ENCODE data around the gene KPNB1. TPM values are rescaled to one million over a fixed set of nuclear protein-coding genes. Genes with fewer than 3 reads are reported as not detected.

The KPNB1 gene
- total RNA-seq, 1 experiment from 2014 or later, result 967 TPM

DNA sequence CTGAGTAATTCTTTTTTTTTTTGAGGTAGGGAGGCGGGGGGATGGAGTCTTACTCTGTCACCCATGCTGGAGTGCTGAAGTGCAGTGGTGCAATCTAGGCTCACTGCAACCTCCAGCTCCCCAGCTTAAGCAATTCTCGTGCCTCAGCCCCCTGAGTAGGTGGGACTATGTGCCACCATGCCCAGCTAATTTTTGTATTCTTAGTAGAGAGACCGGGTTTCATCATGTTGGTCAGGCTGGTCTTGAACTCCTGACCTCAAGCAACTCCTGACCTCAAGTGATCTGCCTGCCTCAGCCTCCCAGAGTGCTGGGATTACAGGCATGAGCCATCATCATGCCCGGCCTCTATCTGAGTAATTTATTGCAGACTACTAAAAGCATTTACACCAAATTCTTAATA is 19.4 kb downstream of the KPNB1 start:
- CTCF ChIA-PET, result no interaction called here
- no peaks in the 10 kb centered on the region for H3K4me1 Mint-ChIP-seq (ENCODE audit: low read depth, unreplicated experiment)

GRCh38 chr17:47670064-47670463 is 20.3 kb downstream of the KPNB1 start:
- H3K27ac Mint-ChIP-seq (ENCODE audit: unreplicated experiment), result peak overlapping the region; percentile 1

More for the DNA sequence above, 19.4 kb downstream of the KPNB1 start:
- no peaks in the 10 kb centered on the region for H3K27me3 ChIP-seq (replicated peaks; ENCODE audit: control insufficient read depth, insufficient read depth, low read length)
- no peak overlapping the region for H3K4me3 Mint-ChIP-seq (ENCODE audit: unreplicated experiment)
- DNase-seq, result no peak
- H3K36me3 Mint-ChIP-seq (ENCODE audit: insufficient read depth, unreplicated experiment), result peaks cover 100% of the 10 kb centered on the region
- no peak overlapping the region for H3K4me3 ChIP-seq (ENCODE audit: low read depth, low read length)
- POLR2A ChIA-PET, result no interaction called here
- no peak overlapping the region for H3K27ac Mint-ChIP-seq (ENCODE audit: unreplicated experiment)
- H3K9me3 Mint-ChIP-seq (ENCODE audit: unreplicated experiment), result no peaks in the 10 kb centered on the region
- BruUV-seq (replicated peaks), result no TSS peak
- TF ChIP-seq, protein P1, sequence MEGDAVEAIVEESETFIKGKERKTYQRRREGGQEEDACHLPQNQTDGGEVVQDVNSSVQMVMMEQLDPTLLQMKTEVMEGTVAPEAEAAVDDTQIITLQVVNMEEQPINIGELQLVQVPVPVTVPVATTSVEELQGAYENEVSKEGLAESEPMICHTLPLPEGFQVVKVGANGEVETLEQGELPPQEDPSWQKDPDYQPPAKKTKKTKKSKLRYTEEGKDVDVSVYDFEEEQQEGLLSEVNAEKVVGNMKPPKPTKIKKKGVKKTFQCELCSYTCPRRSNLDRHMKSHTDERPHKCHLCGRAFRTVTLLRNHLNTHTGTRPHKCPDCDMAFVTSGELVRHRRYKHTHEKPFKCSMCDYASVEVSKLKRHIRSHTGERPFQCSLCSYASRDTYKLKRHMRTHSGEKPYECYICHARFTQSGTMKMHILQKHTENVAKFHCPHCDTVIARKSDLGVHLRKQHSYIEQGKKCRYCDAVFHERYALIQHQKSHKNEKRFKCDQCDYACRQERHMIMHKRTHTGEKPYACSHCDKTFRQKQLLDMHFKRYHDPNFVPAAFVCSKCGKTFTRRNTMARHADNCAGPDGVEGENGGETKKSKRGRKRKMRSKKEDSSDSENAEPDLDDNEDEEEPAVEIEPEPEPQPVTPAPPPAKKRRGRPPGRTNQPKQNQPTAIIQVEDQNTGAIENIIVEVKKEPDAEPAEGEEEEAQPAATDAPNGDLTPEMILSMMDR (IDR thresholded peaks at IDR 0.05; ENCODE audit: insufficient read depth in 1 of 2, low read depth in 1 of 2, low read length in 1 of 2, severe bottlenecking in 1 of 2, unreplicated experiment in 1 of 2), result no peak
- no peaks in the 10 kb centered on the region for H3K4me1 ChIP-seq
- peaks cover 27% of the 10 kb centered on the region for H3K36me3 ChIP-seq (ENCODE audit: control insufficient read depth, insufficient read depth, low read length)
- intact Hi-C loops (cut with micrococcal nuclease; ENCODE audit: unreplicated experiment), result no loop called here
- H3K9me3 ChIP-seq, result no peaks in the 10 kb centered on the region
- no peaks in the 10 kb centered on the region for H3K27me3 Mint-ChIP-seq (ENCODE audit: insufficient read depth, unreplicated experiment)

GRCh38 chr17:47674499-47674898 is 24.8 kb downstream of the KPNB1 start:
- H3K27me3 Mint-ChIP-seq (ENCODE audit: insufficient read depth, unreplicated experiment), result no peaks in the 10 kb centered on the region
- DNase-seq, result no peak
- no TSS peak for BruUV-seq (replicated peaks)
- Histone ChIP-seq H3K4me1 (no peaks in the 10 kb centered on the region; the same call in 1 of the 2 replicates), H3K9me3 (no peaks in the 10 kb centered on the region), H3K4me3 (ENCODE audit: low read depth, low read length) (no peak overlapping the region), H3K27me3 (replicated peaks; ENCODE audit: control insufficient read depth, insufficient read depth, low read length) (no peaks in the 10 kb centered on the region), H3K36me3 (ENCODE audit: control insufficient read depth, insufficient read depth, low read length) (peaks cover 39% of the 10 kb centered on the region)
- intact Hi-C loops (cut with micrococcal nuclease; ENCODE audit: unreplicated experiment), result no loop called here
- H3K9me3 Mint-ChIP-seq (ENCODE audit: unreplicated experiment), result no peaks in the 10 kb centered on the region
- no peaks in the 10 kb centered on the region for H3K4me1 Mint-ChIP-seq (ENCODE audit: low read depth, unreplicated experiment)
- no peak overlapping the region for H3K27ac Mint-ChIP-seq (ENCODE audit: unreplicated experiment)
- no peak overlapping the region for H3K4me3 Mint-ChIP-seq (ENCODE audit: unreplicated experiment)
- POLR2A ChIA-PET, result interaction anchor here (0.9 to 1.6 kb wide), 3 partner anchors 9 to 25 kb away, joined by 3 to 6 read pairs (median 3); no protein-coding TSS in a partner anchor
- TF ChIP-seq, protein P1 (IDR thresholded peaks at IDR 0.05; ENCODE audit: insufficient read depth in 1 of 2, low read depth in 1 of 2, low read length in 1 of 2, severe bottlenecking in 1 of 2, unreplicated experiment in 1 of 2), result no peak
- peaks cover 100% of the 10 kb centered on the region for H3K36me3 Mint-ChIP-seq (ENCODE audit: insufficient read depth, unreplicated experiment)
- CTCF ChIA-PET, result interaction anchor here (0.6 to 1.5 kb wide), 2 partner anchors 13 to 68 kb away, joined by 3 to 5 read pairs; no protein-coding TSS in a partner anchor

More at GRCh38 chr17:47670064-47670463, 20.3 kb downstream of the KPNB1 start:
- no peak for DNase-seq
- no peaks in the 10 kb centered on the region for H3K27me3 Mint-ChIP-seq (ENCODE audit: insufficient read depth, unreplicated experiment)
- H3K9me3 ChIP-seq, result no peaks in the 10 kb centered on the region
- ChIA-PET CTCF (no interaction called here), POLR2A (interaction anchor here (1.1 kb wide), 1 partner anchor 20 kb away, joined by 4 read pairs; no protein-coding TSS in a partner anchor)
- H3K9me3 Mint-ChIP-seq (ENCODE audit: unreplicated experiment), result no peaks in the 10 kb centered on the region
- TF ChIP-seq, protein P1 (IDR thresholded peaks at IDR 0.05; ENCODE audit: insufficient read depth in 1 of 2, low read depth in 1 of 2, low read length in 1 of 2, severe bottlenecking in 1 of 2, unreplicated experiment in 1 of 2), result no peak
- intact Hi-C loops (cut with micrococcal nuclease; ENCODE audit: unreplicated experiment), result no loop called here
- H3K4me3 Mint-ChIP-seq (ENCODE audit: unreplicated experiment), result no peak overlapping the region
- H3K4me3 ChIP-seq (ENCODE audit: low read depth, low read length), result no peak overlapping the region
- BruUV-seq (replicated peaks), result no TSS peak
- H3K36me3 Mint-ChIP-seq (ENCODE audit: insufficient read depth, unreplicated experiment), result peaks cover 100% of the 10 kb centered on the region
- no peaks in the 10 kb centered on the region for H3K4me1 Mint-ChIP-seq (ENCODE audit: low read depth, unreplicated experiment)
- H3K4me1 ChIP-seq, result no peaks in the 10 kb centered on the region
- no peaks in the 10 kb centered on the region for H3K27me3 ChIP-seq (replicated peaks; ENCODE audit: control insufficient read depth, insufficient read depth, low read length)
- peaks cover 27% of the 10 kb centered on the region for H3K36me3 ChIP-seq (ENCODE audit: control insufficient read depth, insufficient read depth, low read length)
